ENCODE results near the gene P2RY14. TPM values are rescaled to one million over a fixed set of nuclear protein-coding genes. Genes with fewer than 3 reads are reported as not detected.

Gene P2RY14
- total RNA-seq, 6 experiments from 2014 or later = not detected

- no peak for TF ChIP-seq CTCF (IDR thresholded peaks at IDR 0.05)
- Mint-ChIP-seq H3K27me3 (ENCODE audit: insufficient read depth) (peaks cover 6% of the 10 kb centered on the region), H3K9me3 (no peaks in the 10 kb centered on the region), H3K27ac (no peak overlapping the region), H3K36me3 (ENCODE audit: low read depth) (no peaks in the 10 kb centered on the region), H3K4me1 (ENCODE audit: low read depth) (no peaks in the 10 kb centered on the region), H3K4me3 (no peak overlapping the region)
- no peak for DNase-seq
These were observed 3.3 kb downstream of the P2RY14 start for GRCh38 chr3:151275091-151275490.

- DNase-seq = no peak
- no peaks in the 10 kb centered on the region for H3K9me3 Mint-ChIP-seq
- no peaks in the 10 kb centered on the region for H3K4me1 Mint-ChIP-seq (ENCODE audit: low read depth)
- no peaks in the 10 kb centered on the region for H3K36me3 Mint-ChIP-seq (ENCODE audit: low read depth)
- no peak overlapping the region for H3K4me3 Mint-ChIP-seq
- peaks cover 7% of the 10 kb centered on the region for H3K27me3 Mint-ChIP-seq (ENCODE audit: insufficient read depth)
- no peak overlapping the region for H3K27ac Mint-ChIP-seq
- TF ChIP-seq CTCF (IDR thresholded peaks at IDR 0.05) = no peak
These were observed 8.7 kb downstream of the P2RY14 start for GRCh38 chr3:151269631-151270030.

GRCh38 chr3:151268267-151269235 is 9.8 kb downstream of the P2RY14 start:
- no peak overlapping the region for H3K27ac Mint-ChIP-seq
- H3K9me3 Mint-ChIP-seq = no peaks in the 10 kb centered on the region
- H3K4me3 Mint-ChIP-seq = no peak overlapping the region
- H3K4me1 Mint-ChIP-seq (ENCODE audit: low read depth) = no peaks in the 10 kb centered on the region
- no peak for TF ChIP-seq CTCF (IDR thresholded peaks at IDR 0.05)
- no peak for DNase-seq
- no peaks in the 10 kb centered on the region for H3K36me3 Mint-ChIP-seq (ENCODE audit: low read depth)
- peaks cover 7% of the 10 kb centered on the region for H3K27me3 Mint-ChIP-seq (ENCODE audit: insufficient read depth)

GRCh38 chr3:151267066-151267465 is 11.3 kb downstream of the P2RY14 start:
- Mint-ChIP-seq H3K36me3 (ENCODE audit: low read depth) (no peaks in the 10 kb centered on the region), H3K27ac (no peak overlapping the region), H3K4me1 (ENCODE audit: low read depth) (no peaks in the 10 kb centered on the region), H3K9me3 (no peaks in the 10 kb centered on the region), H3K4me3 (no peak overlapping the region), H3K27me3 (ENCODE audit: insufficient read depth) (peaks cover 12% of the 10 kb centered on the region)
- no peak for DNase-seq
- TF ChIP-seq CTCF (IDR thresholded peaks at IDR 0.05) = no peak

GRCh38 chr3:151265866-151266265 is 12.5 kb downstream of the P2RY14 start:
- no peak overlapping the region for H3K27ac Mint-ChIP-seq
- TF ChIP-seq CTCF (IDR thresholded peaks at IDR 0.05) = no peak
- no peaks in the 10 kb centered on the region for H3K36me3 Mint-ChIP-seq (ENCODE audit: low read depth)
- no peaks in the 10 kb centered on the region for H3K9me3 Mint-ChIP-seq
- H3K4me1 Mint-ChIP-seq (ENCODE audit: low read depth) = no peaks in the 10 kb centered on the region
- DNase-seq = no peak
- H3K27me3 Mint-ChIP-seq (ENCODE audit: insufficient read depth) = peaks cover 12% of the 10 kb centered on the region
- H3K4me3 Mint-ChIP-seq = no peak overlapping the region

All from HFFc6 (cell line).